ENCODE results near the gene WDR7.
A peak's percentile ranks its signal among the peaks of the same experiment; 100 is the strongest.

WDR7 gene

GRCh38 chr18:56884511-56884910, 233.4 kb downstream of the WDR7 start:
- H3K27me3 ChIP-seq (ENCODE audit: control insufficient read depth, insufficient read depth, low read length) = no peaks in the 10 kb centered on the region
- peaks cover 2% of the 10 kb centered on the region; the same call in 1 of the 2 replicates for H3K4me1 ChIP-seq (ENCODE audit: control insufficient read depth, insufficient read depth, low read length)
- H3K27ac ChIP-seq (ENCODE audit: low read depth, low read length) = no peak overlapping the region
- no peaks in the 10 kb centered on the region for H3K9me3 ChIP-seq (ENCODE audit: control insufficient read depth, insufficient read depth, low read length)
- H3K4me3 ChIP-seq (ENCODE audit: low read depth, low read length) = no peak overlapping the region
- H3K36me3 ChIP-seq (ENCODE audit: control insufficient read depth, insufficient read depth, low read length) = no peaks in the 10 kb centered on the region
- H3K9ac ChIP-seq (ENCODE audit: low read depth, low read length) = no peak overlapping the region

- Histone ChIP-seq H3K4me3 (ENCODE audit: low read depth, low read length) (no peak overlapping the region), H3K36me3 (ENCODE audit: control insufficient read depth, insufficient read depth, low read length) (no peaks in the 10 kb centered on the region), H3K27ac (ENCODE audit: low read depth, low read length) (no peak overlapping the region), H3K27me3 (ENCODE audit: control insufficient read depth, insufficient read depth, low read length) (no peaks in the 10 kb centered on the region), H3K9ac (ENCODE audit: low read depth, low read length) (no peak overlapping the region), H3K9me3 (ENCODE audit: control insufficient read depth, insufficient read depth, low read length) (no peaks in the 10 kb centered on the region), H3K4me1 (ENCODE audit: control insufficient read depth, insufficient read depth, low read length) (peaks cover 16% of the 10 kb centered on the region)
These were observed 237.8 kb downstream of the WDR7 start for GRCh38 chr18:56888978-56889377.

- peaks cover 16% of the 10 kb centered on the region for H3K4me1 ChIP-seq (ENCODE audit: control insufficient read depth, insufficient read depth, low read length)
- no peak overlapping the region for H3K9ac ChIP-seq (ENCODE audit: low read depth, low read length)
- H3K27ac ChIP-seq (ENCODE audit: low read depth, low read length) = no peak overlapping the region
- H3K36me3 ChIP-seq (ENCODE audit: control insufficient read depth, insufficient read depth, low read length) = no peaks in the 10 kb centered on the region
- H3K9me3 ChIP-seq (ENCODE audit: control insufficient read depth, insufficient read depth, low read length) = no peaks in the 10 kb centered on the region
- H3K27me3 ChIP-seq (ENCODE audit: control insufficient read depth, insufficient read depth, low read length) = no peaks in the 10 kb centered on the region
- no peak overlapping the region for H3K4me3 ChIP-seq (ENCODE audit: low read depth, low read length)
These were observed 238.5 kb downstream of the WDR7 start for GRCh38 chr18:56889621-56890020.

GRCh38 chr18:56890632-56891031, 239.5 kb downstream of the WDR7 start:
- Histone ChIP-seq H3K4me3 (ENCODE audit: low read depth, low read length) (no peak overlapping the region), H3K27me3 (ENCODE audit: control insufficient read depth, insufficient read depth, low read length) (no peaks in the 10 kb centered on the region), H3K9ac (ENCODE audit: low read depth, low read length) (no peak overlapping the region), H3K4me1 (ENCODE audit: control insufficient read depth, insufficient read depth, low read length) (peaks cover 16% of the 10 kb centered on the region), H3K27ac (ENCODE audit: low read depth, low read length) (peak overlapping the region; percentile 62), H3K36me3 (ENCODE audit: control insufficient read depth, insufficient read depth, low read length) (no peaks in the 10 kb centered on the region), H3K9me3 (ENCODE audit: control insufficient read depth, insufficient read depth, low read length) (no peaks in the 10 kb centered on the region)

DNA sequence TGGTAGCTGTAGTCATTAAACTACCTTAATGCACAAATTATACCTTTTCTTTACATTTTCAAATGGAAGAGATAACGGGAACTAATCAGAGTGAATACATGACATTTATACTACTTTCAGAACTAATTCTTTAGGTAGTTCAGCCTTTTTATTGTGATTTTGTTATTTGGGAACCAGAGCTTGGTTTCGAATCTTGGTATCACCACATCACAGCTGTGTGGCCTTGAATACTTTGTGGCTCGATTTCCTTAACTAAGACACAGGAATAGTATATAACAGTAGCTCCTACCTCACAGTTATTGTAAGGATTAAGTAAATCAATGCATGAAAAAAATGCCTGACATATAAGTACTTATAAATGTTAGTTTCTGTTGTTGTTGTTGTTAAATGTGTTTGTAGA, 240.0 kb downstream of the WDR7 start:
- no peaks in the 10 kb centered on the region for H3K27me3 ChIP-seq (ENCODE audit: control insufficient read depth, insufficient read depth, low read length)
- H3K36me3 ChIP-seq (ENCODE audit: control insufficient read depth, insufficient read depth, low read length) = no peaks in the 10 kb centered on the region
- H3K4me1 ChIP-seq (ENCODE audit: control insufficient read depth, insufficient read depth, low read length) = peaks cover 16% of the 10 kb centered on the region
- H3K9ac ChIP-seq (ENCODE audit: low read depth, low read length) = no peak overlapping the region
- H3K9me3 ChIP-seq (ENCODE audit: control insufficient read depth, insufficient read depth, low read length) = no peaks in the 10 kb centered on the region
- H3K4me3 ChIP-seq (ENCODE audit: low read depth, low read length) = no peak overlapping the region
- peak overlapping the region; percentile 62 for H3K27ac ChIP-seq (ENCODE audit: low read depth, low read length)

DNA sequence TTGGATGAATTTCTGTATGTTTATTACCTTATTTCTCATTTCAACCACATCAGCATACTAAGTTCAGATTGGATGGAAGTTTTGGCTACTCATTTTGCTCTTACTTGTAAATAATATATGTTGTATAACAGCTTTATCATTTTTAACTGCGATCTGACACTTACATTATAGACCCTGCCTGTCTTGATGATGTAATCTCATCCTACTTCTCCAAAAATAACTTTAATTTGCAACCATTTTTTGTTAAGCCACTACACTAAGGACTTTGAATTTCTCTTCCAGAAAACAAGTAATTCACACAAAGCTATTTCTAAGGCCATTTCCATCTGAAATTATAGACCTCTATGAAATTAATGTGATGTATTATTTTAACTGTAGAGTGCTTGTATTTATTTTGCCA, 240.7 kb downstream of the WDR7 start:
- Histone ChIP-seq H3K9ac (ENCODE audit: low read depth, low read length) (no peak overlapping the region), H3K9me3 (ENCODE audit: control insufficient read depth, insufficient read depth, low read length) (no peaks in the 10 kb centered on the region), H3K4me1 (ENCODE audit: control insufficient read depth, insufficient read depth, low read length) (peaks cover 16% of the 10 kb centered on the region), H3K27ac (ENCODE audit: low read depth, low read length) (no peak overlapping the region), H3K4me3 (ENCODE audit: low read depth, low read length) (no peak overlapping the region), H3K36me3 (ENCODE audit: control insufficient read depth, insufficient read depth, low read length) (no peaks in the 10 kb centered on the region), H3K27me3 (ENCODE audit: control insufficient read depth, insufficient read depth, low read length) (no peaks in the 10 kb centered on the region)

- peaks cover 9% of the 10 kb centered on the region for H3K4me1 ChIP-seq (ENCODE audit: control insufficient read depth, insufficient read depth, low read length)
- no peaks in the 10 kb centered on the region for H3K36me3 ChIP-seq (ENCODE audit: control insufficient read depth, insufficient read depth, low read length)
- H3K27ac ChIP-seq (ENCODE audit: low read depth, low read length) = no peak overlapping the region
- no peaks in the 10 kb centered on the region for H3K27me3 ChIP-seq (ENCODE audit: control insufficient read depth, insufficient read depth, low read length)
- no peak overlapping the region for H3K9ac ChIP-seq (ENCODE audit: low read depth, low read length)
- no peaks in the 10 kb centered on the region for H3K9me3 ChIP-seq (ENCODE audit: control insufficient read depth, insufficient read depth, low read length)
- H3K4me3 ChIP-seq (ENCODE audit: low read depth, low read length) = no peak overlapping the region
These were observed 246.0 kb downstream of the WDR7 start for GRCh38 chr18:56897122-56897521.

DNA sequence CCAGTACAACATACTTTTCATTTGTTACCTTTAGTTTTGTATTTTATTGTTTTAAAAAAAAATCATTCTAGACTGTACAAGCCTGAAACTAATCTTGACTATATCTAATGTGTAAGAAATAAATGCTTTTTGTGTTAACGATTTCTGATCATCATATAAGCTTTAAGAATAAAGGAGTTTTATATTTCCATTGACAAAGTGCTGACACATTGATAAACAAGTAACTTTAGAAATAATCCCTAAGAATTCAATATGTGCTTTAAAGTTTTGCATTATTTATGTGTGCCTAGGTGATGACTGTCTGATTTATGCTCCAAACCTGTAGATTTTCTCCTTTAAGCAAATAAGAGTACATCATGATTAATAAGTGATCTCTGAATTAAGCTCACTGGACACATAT, 248.5 kb downstream of the WDR7 start:
- Histone ChIP-seq H3K9me3 (ENCODE audit: control insufficient read depth, insufficient read depth, low read length) (no peaks in the 10 kb centered on the region), H3K9ac (ENCODE audit: low read depth, low read length) (no peak overlapping the region), H3K36me3 (ENCODE audit: control insufficient read depth, insufficient read depth, low read length) (no peaks in the 10 kb centered on the region), H3K27ac (ENCODE audit: low read depth, low read length) (no peak overlapping the region), H3K4me3 (ENCODE audit: low read depth, low read length) (no peak overlapping the region), H3K27me3 (ENCODE audit: control insufficient read depth, insufficient read depth, low read length) (no peaks in the 10 kb centered on the region), H3K4me1 (ENCODE audit: control insufficient read depth, insufficient read depth, low read length) (peaks cover 9% of the 10 kb centered on the region)

DNA sequence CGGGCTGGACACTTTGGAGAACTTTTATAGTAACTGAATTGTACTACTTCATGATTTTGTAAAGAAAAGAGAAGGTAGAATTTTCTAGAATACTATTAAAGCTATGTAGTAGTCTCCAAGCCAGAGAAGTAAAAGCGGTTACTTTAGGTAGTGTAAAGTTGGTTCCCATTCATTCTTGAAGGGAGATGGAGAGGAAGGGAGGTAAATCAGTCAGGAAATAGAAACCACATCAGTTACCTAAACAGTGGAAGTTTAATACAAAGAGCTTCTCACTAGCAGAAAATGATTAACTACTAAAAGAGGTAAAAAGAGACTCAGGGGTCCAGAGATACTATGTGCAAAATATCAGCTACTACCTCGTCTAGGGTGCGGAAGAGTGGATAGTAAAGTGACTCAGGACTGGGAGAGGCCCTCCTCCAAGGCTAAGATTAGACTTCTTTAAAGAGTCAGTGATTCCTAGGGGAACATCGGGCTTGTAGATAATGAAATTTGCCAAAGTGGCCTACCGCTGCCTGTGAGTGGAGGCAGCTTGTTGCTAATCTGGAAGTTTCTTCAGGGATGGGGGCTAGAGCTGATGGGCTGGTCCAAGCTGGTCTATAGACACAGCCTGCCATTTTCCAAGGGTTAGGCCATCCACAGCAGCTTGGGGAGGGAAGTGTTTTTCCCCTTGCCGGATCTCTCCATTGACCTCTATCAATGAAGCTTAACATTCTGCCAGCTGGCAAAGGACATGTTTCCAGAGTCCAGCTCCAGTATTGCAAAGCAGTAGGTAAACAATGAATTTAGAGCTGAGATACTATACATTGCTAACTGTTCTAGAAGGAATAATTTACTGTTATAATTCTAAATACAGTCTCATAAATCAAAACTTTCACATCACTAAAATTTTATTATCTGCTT, 249.3 kb downstream of the WDR7 start:
- Histone ChIP-seq H3K36me3 (ENCODE audit: control insufficient read depth, insufficient read depth, low read length) (no peaks in the 10 kb centered on the region), H3K9me3 (ENCODE audit: control insufficient read depth, insufficient read depth, low read length) (no peaks in the 10 kb centered on the region), H3K4me3 (ENCODE audit: low read depth, low read length) (no peak overlapping the region), H3K27ac (ENCODE audit: low read depth, low read length) (no peak overlapping the region), H3K9ac (ENCODE audit: low read depth, low read length) (no peak overlapping the region), H3K4me1 (ENCODE audit: control insufficient read depth, insufficient read depth, low read length) (peaks cover 9% of the 10 kb centered on the region), H3K27me3 (ENCODE audit: control insufficient read depth, insufficient read depth, low read length) (no peaks in the 10 kb centered on the region)

GRCh38 chr18:56901919-56902318, 250.8 kb downstream of the WDR7 start:
- peaks cover 9% of the 10 kb centered on the region for H3K4me1 ChIP-seq (ENCODE audit: control insufficient read depth, insufficient read depth, low read length)
- no peak overlapping the region for H3K9ac ChIP-seq (ENCODE audit: low read depth, low read length)
- no peak overlapping the region for H3K4me3 ChIP-seq (ENCODE audit: low read depth, low read length)
- H3K9me3 ChIP-seq (ENCODE audit: control insufficient read depth, insufficient read depth, low read length) = no peaks in the 10 kb centered on the region
- H3K27ac ChIP-seq (ENCODE audit: low read depth, low read length) = no peak overlapping the region
- no peaks in the 10 kb centered on the region for H3K36me3 ChIP-seq (ENCODE audit: control insufficient read depth, insufficient read depth, low read length)
- no peaks in the 10 kb centered on the region for H3K27me3 ChIP-seq (ENCODE audit: control insufficient read depth, insufficient read depth, low read length)

DNA sequence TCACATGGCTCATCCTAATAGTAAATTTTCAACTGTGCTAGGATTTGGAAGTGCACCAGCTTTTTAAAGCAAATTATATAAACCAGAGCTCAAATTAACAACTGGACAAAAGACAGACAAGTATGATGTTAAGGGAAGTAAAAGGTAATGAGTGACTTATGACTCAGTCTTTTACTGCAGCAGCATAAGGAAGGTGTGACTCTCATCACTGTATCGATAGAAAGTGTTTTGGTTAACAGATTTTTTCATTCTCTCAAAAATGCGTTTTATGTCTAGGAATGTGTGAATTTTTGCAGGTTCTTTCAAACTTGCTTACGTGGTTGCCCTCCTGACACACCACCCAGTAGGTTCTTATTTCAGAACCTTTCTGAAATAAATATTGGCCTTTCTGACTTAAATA, 251.5 kb downstream of the WDR7 start:
- H3K27me3 ChIP-seq (ENCODE audit: control insufficient read depth, insufficient read depth, low read length) = no peaks in the 10 kb centered on the region
- no peak overlapping the region for H3K4me3 ChIP-seq (ENCODE audit: low read depth, low read length)
- H3K27ac ChIP-seq (ENCODE audit: low read depth, low read length) = no peak overlapping the region
- H3K9me3 ChIP-seq (ENCODE audit: control insufficient read depth, insufficient read depth, low read length) = no peaks in the 10 kb centered on the region
- no peaks in the 10 kb centered on the region for H3K36me3 ChIP-seq (ENCODE audit: control insufficient read depth, insufficient read depth, low read length)
- H3K4me1 ChIP-seq (ENCODE audit: control insufficient read depth, insufficient read depth, low read length) = peaks cover 9% of the 10 kb centered on the region
- no peak overlapping the region for H3K9ac ChIP-seq (ENCODE audit: low read depth, low read length)

All from HUES48 (cell line).